ENCODE data around the gene ZSCAN26. TPM values are rescaled to one million over a fixed set of nuclear protein-coding genes. Genes with fewer than 3 reads are reported as not detected.

ZSCAN26 gene
- total RNA-seq, 1 donor from 2014 or later, result 7.7 TPM

DNA sequence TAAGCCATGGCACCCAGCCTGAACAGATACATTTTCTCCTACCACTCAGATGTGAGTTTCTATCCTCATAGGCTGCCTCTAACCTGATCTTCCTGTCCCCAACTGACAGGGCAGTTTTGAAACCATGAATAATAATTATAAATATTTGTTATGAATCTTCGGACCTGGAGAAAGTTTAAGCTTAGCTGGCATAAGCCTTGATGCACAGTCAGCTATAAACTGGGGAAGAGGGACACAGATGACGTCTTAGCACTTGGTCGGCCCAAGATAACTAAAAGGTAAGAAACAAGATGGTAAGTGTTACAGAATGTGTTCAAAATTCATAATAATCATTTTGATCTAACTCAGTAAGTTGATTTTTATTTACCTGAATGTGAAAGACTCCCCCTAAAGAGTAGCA, 23.0 kb upstream of the ZSCAN26 start:
- H3K4me3 Mint-ChIP-seq, result no peak overlapping the region
- H3K27me3 Mint-ChIP-seq, result no peaks in the 10 kb centered on the region
- no peak for DNase-seq
- peaks cover 51% of the 10 kb centered on the region for H3K36me3 Mint-ChIP-seq (ENCODE audit: low read depth)
- no peak overlapping the region for H3K27ac Mint-ChIP-seq
- H3K4me1 Mint-ChIP-seq, result peaks cover 2% of the 10 kb centered on the region
- intact Hi-C loops (cut with micrococcal nuclease), result no loop called here
- no peaks in the 10 kb centered on the region for H3K9me3 Mint-ChIP-seq

DNA sequence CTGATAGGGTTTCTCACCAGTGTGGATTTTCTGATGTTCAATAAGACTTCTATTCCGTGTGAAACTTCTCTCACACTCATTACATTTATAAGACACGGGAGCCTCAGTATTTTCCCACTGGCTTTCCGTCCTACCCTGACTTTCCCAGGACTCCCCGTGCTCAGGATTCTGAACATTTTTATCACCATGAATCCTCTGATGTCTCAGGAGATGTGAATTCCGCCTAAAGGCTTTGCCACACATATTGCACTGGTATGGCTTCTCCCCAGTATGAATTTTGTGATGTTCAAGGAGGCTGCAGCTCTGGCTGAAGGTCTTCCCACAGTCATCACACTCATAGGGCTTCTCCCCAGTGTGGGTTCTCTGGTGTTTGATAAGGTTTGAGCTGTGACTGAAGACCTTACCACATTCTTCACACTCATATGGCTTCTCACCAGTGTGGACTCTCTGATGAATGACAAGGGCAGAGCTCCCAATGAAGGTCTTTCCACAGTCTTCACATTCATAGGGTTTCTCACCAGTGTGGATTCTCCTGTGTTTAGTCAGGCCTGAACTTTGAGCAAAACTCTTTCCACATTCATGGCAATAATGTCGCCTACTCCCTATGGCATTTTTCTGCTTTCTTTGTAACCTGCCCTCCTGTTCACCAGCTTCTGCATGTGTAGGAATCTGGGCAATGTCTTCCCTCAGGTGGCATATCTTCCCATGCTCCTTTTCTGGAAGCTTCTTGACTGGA, 21.6 kb upstream of the ZSCAN26 start:
- Mint-ChIP-seq H3K27ac (no peak overlapping the region), H3K9me3 (no peaks in the 10 kb centered on the region), H3K4me3 (no peak overlapping the region), H3K27me3 (no peaks in the 10 kb centered on the region), H3K4me1 (peaks cover 6% of the 10 kb centered on the region), H3K36me3 (ENCODE audit: low read depth) (peaks cover 52% of the 10 kb centered on the region)
- intact Hi-C loops (cut with micrococcal nuclease), result no loop called here
- DNase-seq, result no peak

- peaks cover 50% of the 10 kb centered on the region for H3K36me3 Mint-ChIP-seq (ENCODE audit: low read depth)
- H3K4me1 Mint-ChIP-seq, result peaks cover 19% of the 10 kb centered on the region
- no peaks in the 10 kb centered on the region for H3K27me3 Mint-ChIP-seq
- no peak for DNase-seq
- H3K9me3 Mint-ChIP-seq, result peaks cover 5% of the 10 kb centered on the region
- intact Hi-C loops (cut with micrococcal nuclease), result no loop called here
- H3K27ac Mint-ChIP-seq, result no peak overlapping the region
- H3K4me3 Mint-ChIP-seq, result no peak overlapping the region
Measured at GRCh38 chr6:28248916-28249315, 18.0 kb upstream of the ZSCAN26 start.

GRCh38 chr6:28250747-28251146, 16.2 kb upstream of the ZSCAN26 start:
- peaks cover 31% of the 10 kb centered on the region for H3K36me3 Mint-ChIP-seq (ENCODE audit: low read depth)
- no peak overlapping the region for H3K27ac Mint-ChIP-seq
- H3K9me3 Mint-ChIP-seq, result peaks cover 5% of the 10 kb centered on the region
- no peak for DNase-seq
- peak overlapping the region; percentile 75 for H3K4me3 Mint-ChIP-seq
- peaks cover 19% of the 10 kb centered on the region for H3K4me1 Mint-ChIP-seq
- H3K27me3 Mint-ChIP-seq, result no peaks in the 10 kb centered on the region
- intact Hi-C loops (cut with micrococcal nuclease), result loop anchor here (5.0 kb wide), 2 partner anchors 33 to 128 kb away; partner anchors contain the start of gene ZSCAN16

DNA sequence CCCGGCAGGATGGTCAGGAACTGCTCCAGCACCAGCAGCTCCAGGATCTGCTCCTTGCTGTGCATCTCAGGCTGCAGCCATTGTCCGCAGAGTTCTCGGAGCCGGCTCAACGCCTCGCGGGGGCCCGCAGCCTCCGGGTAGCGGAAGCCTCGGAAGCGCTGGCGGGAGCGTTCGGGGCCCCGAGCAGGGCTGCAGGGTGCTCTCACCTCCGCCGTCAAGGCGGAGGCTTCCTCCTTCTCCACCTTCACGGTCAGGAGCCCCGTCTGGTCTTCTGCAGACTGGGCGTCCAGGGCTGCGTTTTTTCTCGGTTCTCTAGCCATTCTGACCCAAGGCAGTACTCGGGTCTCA, 15.3 kb upstream of the ZSCAN26 start:
- Mint-ChIP-seq H3K36me3 (ENCODE audit: low read depth) (peaks cover 24% of the 10 kb centered on the region), H3K4me1 (peaks cover 19% of the 10 kb centered on the region), H3K27me3 (no peaks in the 10 kb centered on the region), H3K27ac (peak overlapping the region; percentile 89), H3K4me3 (peak overlapping the region; percentile 97), H3K9me3 (peaks cover 5% of the 10 kb centered on the region)
- peak; percentile 83 for DNase-seq
- intact Hi-C loops (cut with micrococcal nuclease), result loop anchor here (1.0 to 5.0 kb wide), 5 partner anchors 16 to 129 kb away; partner anchors contain the start of genes PGBD1, ZKSCAN8, ZSCAN16 and ZSCAN26

DNA sequence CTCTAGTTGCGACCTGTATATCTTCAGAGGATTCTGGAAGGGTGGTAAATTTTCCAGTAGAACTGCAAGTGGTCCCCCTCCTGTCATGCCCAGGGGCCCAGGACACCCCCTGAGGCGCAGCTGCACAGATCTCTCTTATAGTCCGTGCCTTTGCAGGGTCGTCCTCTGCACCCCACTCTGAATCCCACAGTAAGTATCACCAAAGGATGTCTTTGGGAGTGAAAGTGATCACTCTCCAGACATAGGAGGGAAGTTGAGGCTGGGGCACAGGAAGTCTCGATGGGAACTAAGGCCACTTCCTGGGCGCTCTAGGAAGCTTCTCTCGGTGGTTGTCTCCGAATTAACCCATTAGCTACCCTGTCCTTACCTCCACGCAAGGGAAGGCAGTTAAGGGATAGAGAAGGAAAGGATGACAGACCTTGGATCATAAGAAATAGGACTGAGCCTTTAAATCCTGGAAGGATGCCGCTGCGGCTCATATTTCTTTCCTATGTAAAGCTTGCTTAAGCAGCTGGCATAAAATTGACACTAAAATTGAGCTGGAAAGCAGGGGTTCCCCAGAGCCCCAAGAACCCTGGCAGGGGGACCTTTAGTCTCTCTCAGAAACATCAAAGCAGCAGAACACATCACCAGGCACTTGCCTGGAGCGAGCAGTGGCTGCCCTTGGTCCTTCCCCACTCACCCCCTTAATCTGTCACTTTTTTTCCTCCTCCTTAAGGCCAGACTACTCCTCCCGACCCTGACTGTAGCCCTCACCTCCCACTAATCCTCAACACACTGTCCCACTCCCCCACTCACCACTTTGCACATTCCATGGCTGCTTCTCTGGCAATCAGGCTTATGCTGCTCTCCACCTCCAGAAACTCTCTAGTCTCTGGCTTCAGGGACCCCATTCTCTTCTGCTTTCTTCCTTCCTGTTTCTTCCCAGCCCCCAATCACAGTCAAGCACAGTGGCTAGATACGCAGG, 14.7 kb upstream of the ZSCAN26 start, which contains the start of gene ZKSCAN4:
TSS of gene ZKSCAN4 (minus strand) at position 261 of the 967 bp plus-strand sequence. CDS start 289 bp downstream, outside the sequence.
- H3K9me3 Mint-ChIP-seq, result peaks cover 5% of the 10 kb centered on the region
- H3K27ac Mint-ChIP-seq, result peak within 1 kb of the TSS; percentile 89
- no peaks in the 10 kb centered on the region for H3K27me3 Mint-ChIP-seq
- DNase-seq, result peak; percentile 95
- intact Hi-C loops (cut with micrococcal nuclease), result loop anchor here (1.0 to 5.0 kb wide), 5 partner anchors 15 to 130 kb away; partner anchors contain the start of genes PGBD1, ZKSCAN8, ZSCAN16 and ZSCAN26
- H3K4me1 Mint-ChIP-seq, result peaks cover 19% of the 10 kb centered on the region
- H3K36me3 Mint-ChIP-seq (ENCODE audit: low read depth), result peaks cover 19% of the 10 kb centered on the region
- H3K4me3 Mint-ChIP-seq, result peak within 1 kb of the TSS; percentile 97

DNA sequence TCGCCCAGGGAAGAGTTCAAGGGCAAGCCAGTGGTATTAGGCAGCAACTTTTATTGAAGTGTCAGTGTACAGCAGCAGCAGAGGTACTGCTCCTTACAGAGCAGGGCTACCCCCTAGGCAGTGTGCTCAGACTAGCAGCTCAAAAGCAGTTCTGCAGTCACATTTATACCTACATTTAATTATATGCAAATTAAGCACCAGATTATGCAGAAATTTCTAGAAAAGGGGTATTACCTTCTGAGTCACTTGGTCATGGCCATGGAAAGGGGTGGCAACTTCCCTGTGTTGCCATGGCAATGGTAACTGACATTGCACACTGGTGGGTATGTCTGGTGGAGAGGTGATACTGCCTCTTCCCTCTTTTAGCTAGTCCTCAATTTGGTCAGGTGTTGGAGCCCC, 12.8 kb upstream of the ZSCAN26 start:
- no peaks in the 10 kb centered on the region for H3K27me3 Mint-ChIP-seq
- peaks cover 13% of the 10 kb centered on the region for H3K36me3 Mint-ChIP-seq (ENCODE audit: low read depth)
- no peak overlapping the region for H3K27ac Mint-ChIP-seq
- no peak overlapping the region for H3K4me3 Mint-ChIP-seq
- DNase-seq, result no peak
- H3K4me1 Mint-ChIP-seq, result peaks cover 24% of the 10 kb centered on the region
- intact Hi-C loops (cut with micrococcal nuclease), result loop anchor here (5.0 kb wide), 2 partner anchors 37 to 132 kb away; partner anchors contain the start of gene ZSCAN16
- peaks cover 16% of the 10 kb centered on the region for H3K9me3 Mint-ChIP-seq

DNA sequence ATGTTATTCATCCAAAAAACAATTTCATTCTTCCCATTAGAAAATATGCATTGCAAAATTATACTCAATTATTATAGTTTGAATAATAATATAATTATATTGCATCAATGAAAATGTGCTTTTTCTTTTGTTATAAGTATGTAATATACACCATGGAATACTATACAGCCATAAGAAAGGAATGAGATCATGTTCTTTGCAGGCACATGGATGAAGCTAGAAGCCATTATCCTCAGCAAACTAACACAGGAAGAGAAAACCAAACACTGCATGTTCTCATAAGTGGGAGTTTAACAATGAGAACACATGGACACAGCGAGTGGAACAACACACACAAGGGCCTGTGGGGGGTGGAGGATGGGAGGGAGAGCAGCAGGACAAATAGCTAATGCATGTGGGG, 9.9 kb upstream of the ZSCAN26 start:
- intact Hi-C loops (cut with micrococcal nuclease), result no loop called here
- no peak overlapping the region for H3K4me3 Mint-ChIP-seq
- H3K9me3 Mint-ChIP-seq, result peaks cover 21% of the 10 kb centered on the region
- no peak for DNase-seq
- H3K27me3 Mint-ChIP-seq, result peaks cover 6% of the 10 kb centered on the region
- peaks cover 9% of the 10 kb centered on the region for H3K36me3 Mint-ChIP-seq (ENCODE audit: low read depth)
- H3K27ac Mint-ChIP-seq, result no peak overlapping the region
- H3K4me1 Mint-ChIP-seq, result peaks cover 12% of the 10 kb centered on the region

DNA sequence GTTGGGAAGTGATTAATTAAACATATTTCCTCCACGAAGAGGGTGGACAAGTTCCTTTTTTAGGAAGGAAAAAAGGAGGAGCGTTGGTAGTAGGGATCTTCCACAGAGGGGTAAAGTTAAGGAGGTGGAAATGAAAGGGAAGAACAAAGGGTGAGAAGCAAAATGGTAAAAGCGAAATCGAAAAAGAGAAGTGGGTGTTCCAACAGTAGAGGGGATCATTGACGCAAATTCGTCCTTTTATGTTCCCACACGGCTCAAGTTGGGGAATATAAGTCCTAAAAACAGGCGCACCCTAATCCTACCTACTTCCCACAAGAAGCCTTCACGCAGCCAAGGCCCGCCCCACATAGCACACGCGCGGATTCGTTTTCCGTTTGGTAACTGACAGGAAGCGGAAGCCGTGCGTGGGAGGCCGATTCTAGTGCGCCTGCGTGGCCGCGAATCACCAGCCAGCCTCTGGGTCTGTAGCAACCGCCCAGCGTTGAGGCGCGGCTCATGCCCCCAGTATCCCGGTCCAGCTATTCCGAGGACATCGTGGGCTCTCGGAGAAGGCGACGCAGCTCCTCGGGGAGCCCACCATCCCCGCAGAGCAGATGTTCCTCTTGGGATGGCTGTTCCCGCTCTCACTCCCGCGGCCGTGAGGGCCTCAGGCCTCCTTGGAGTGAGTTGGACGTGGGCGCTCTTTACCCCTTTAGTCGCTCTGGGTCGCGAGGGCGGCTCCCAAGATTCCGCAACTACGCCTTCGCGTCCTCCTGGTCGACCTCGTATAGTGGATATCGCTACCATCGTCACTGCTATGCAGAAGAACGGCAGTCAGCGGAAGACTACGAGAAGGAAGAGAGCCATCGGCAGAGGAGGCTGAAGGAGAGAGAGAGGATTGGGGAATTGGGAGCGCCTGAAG, 7.8 kb upstream of the ZSCAN26 start, which contains the start of gene NKAPL:
TSS of gene NKAPL (plus strand) at position 421 of the 901 bp plus-strand sequence. CDS start at position 496, 75 bp downstream.
- Mint-ChIP-seq H3K9me3 (peaks cover 16% of the 10 kb centered on the region), H3K4me3 (peak within 1 kb of the TSS; percentile 56), H3K27me3 (peaks cover 12% of the 10 kb centered on the region), H3K27ac (peak within 1 kb of the TSS; percentile 16), H3K36me3 (ENCODE audit: low read depth) (peaks cover 9% of the 10 kb centered on the region), H3K4me1 (peaks cover 7% of the 10 kb centered on the region)
- DNase-seq, result peak; percentile 82
- intact Hi-C loops (cut with micrococcal nuclease), result no loop called here

GRCh38 chr6:28263922-28264321, 3.0 kb upstream of the ZSCAN26 start:
- H3K9me3 Mint-ChIP-seq, result peaks cover 6% of the 10 kb centered on the region
- peaks cover 9% of the 10 kb centered on the region for H3K4me1 Mint-ChIP-seq
- intact Hi-C loops (cut with micrococcal nuclease), result no loop called here

DNA sequence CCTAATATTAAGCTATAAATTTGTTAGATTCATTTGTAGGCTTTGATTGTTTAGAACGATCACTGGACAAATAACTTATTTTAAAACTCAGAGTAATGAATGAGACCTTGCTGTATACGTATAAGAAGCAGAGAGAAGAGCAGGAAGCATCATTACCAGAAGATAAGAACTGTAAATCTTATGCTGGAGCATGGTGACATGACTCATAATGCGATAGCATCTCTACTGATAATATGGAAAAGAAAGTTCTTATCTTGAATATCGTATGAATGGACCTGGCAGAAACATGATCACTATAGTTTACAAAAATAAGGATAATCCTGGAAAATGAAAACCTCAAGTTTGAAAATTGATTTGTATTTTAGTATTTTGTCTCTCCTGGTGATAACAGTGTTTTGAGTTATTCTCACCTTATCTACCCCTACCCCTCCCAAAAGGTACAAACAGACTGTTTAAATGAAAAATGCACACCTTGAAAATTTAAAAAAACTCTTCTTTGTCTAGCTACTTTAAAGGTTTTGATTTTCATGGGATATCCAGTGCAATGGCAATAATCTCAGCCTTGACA, 2.0 kb upstream of the ZSCAN26 start:
- Mint-ChIP-seq H3K4me3 (no peak overlapping the region), H3K9me3 (no peaks in the 10 kb centered on the region), H3K36me3 (ENCODE audit: low read depth) (no peaks in the 10 kb centered on the region), H3K27me3 (peaks cover 11% of the 10 kb centered on the region), H3K4me1 (peaks cover 11% of the 10 kb centered on the region), H3K27ac (no peak overlapping the region)
- DNase-seq, result no peak
- intact Hi-C loops (cut with micrococcal nuclease), result loop anchor here (5.0 kb wide), 1 partner anchor 128 kb away; no protein-coding TSS in a partner anchor

More at GRCh38 chr6:28263922-28264321, 3.0 kb upstream of the ZSCAN26 start:
- Mint-ChIP-seq H3K4me3 (no peak overlapping the region), H3K27me3 (peaks cover 14% of the 10 kb centered on the region), H3K36me3 (ENCODE audit: low read depth) (no peaks in the 10 kb centered on the region), H3K27ac (no peak overlapping the region)
- DNase-seq, result no peak

DNA sequence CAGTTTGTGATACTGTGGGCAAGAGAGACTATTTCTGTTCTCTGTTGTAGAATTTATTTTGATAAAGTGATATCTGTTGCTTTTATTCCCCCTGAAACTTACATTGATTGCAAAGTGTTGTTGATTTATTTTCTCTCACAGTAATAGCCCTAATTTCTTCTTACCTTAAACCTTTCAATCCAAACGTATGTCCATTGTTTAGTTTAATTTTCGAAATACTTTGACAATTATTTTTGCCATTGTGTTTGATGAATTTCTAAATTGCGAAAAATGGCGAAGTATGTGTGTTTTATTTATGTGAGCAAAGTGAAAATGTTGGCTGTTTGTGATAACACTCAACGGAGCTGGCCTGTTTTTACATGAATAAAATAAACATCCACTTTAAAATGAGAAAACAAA, 381 bp upstream of the ZSCAN26 start:
- H3K27me3 Mint-ChIP-seq, result peaks cover 9% of the 10 kb centered on the region
- H3K36me3 Mint-ChIP-seq (ENCODE audit: low read depth), result no peaks in the 10 kb centered on the region
- DNase-seq, result no peak
- no peak overlapping the region for H3K4me3 Mint-ChIP-seq
- no peak overlapping the region for H3K27ac Mint-ChIP-seq
- intact Hi-C loops (cut with micrococcal nuclease), result loop anchor here (2.0 to 5.0 kb wide), 4 partner anchors 14 to 142 kb away; partner anchors contain the start of genes PGBD1, ZKSCAN3 and ZSCAN16
- peaks cover 11% of the 10 kb centered on the region for H3K4me1 Mint-ChIP-seq
- H3K9me3 Mint-ChIP-seq, result no peaks in the 10 kb centered on the region

Measured in activated CD4-positive, alpha-beta T cell treated with anti-CD3 and anti-CD28 coated beads, Interleukin-2, amount 10 ng/mL, durations not matched to agents 24 days and 14 days (primary cell).